HepG2 (cell line): Measurements from ENCODE around the gene ORMDL3. TPM values are rescaled to one million over a fixed set of nuclear protein-coding genes. Genes with fewer than 3 reads are reported as not detected.
A peak's percentile ranks its signal among the peaks of the same experiment; 100 is the strongest.

Source experiments
- CHD4 ChIP-seq: fragments of 200-600 bp; sonication (generic); IDR thresholded peaks from 2 replicates; pipeline ENCODE4 v1.7.0; 2017; ENCODE audit warnings: mild to moderate bottlenecking, low read length, borderline replicate concordance
- DBP ChIP-seq: sonication (generic); formaldehyde crosslinking; IDR thresholded peaks from 2 replicates; pipeline ENCODE4 v1.4.0; 2020; ENCODE audit warnings: missing genetic modification reagents; ENCODE audit errors: not compliant biosample characterization
- GABPB1 ChIP-seq: IDR thresholded peaks from 2 replicates; pipeline ENCODE4 v1.6.1; 2016; ENCODE audit warnings: mild to moderate bottlenecking, missing genetic modification reagents, moderate library complexity, missing compliant biosample characterization
- RFXANK ChIP-seq: IDR thresholded peaks from 2 replicates; pipeline ENCODE4 v1.6.1; 2016
- SNAPC5 ChIP-seq: sonication (generic); formaldehyde crosslinking; IDR thresholded peaks from 2 replicates; pipeline ENCODE4 v1.8.1; 2023; ENCODE audit warnings: mild to moderate bottlenecking, missing genetic modification reagents, borderline replicate concordance
- ZBTB33 ChIP-seq: sonication (generic); formaldehyde crosslinking; IDR thresholded peaks from 2 replicates; pipeline ENCODE4 v1.4.0; 2020; ENCODE audit warnings: missing genetic modification reagents
- ZNF224 ChIP-seq: sonication (generic); formaldehyde crosslinking; IDR thresholded peaks from 2 replicates; pipeline ENCODE4 v1.5.0; 2020; ENCODE audit warnings: mild to moderate bottlenecking, missing genetic modification reagents
- ZNF30 ChIP-seq: sonication (generic); formaldehyde crosslinking; IDR thresholded peaks from 2 replicates; pipeline ENCODE4 v1.5.0; 2020; ENCODE audit warnings: mild to moderate bottlenecking, missing genetic modification reagents
- ZNF577 ChIP-seq: sonication (generic); formaldehyde crosslinking; IDR thresholded peaks from 2 replicates; pipeline ENCODE4 v1.4.0; 2020; ENCODE audit warnings: mild to moderate bottlenecking, low read depth, missing genetic modification reagents, borderline replicate concordance
- ZNF83 ChIP-seq: sonication (generic); formaldehyde crosslinking; IDR thresholded peaks from 2 replicates; pipeline ENCODE4 v1.4.0; 2020; ENCODE audit warnings: missing genetic modification reagents, mild to moderate bottlenecking, borderline replicate concordance
- polyA plus RNA-seq, 8 experiments: library from polyadenylated mRNA; depleted of rRNA in 3 of 8; stranded (reverse) in 7 of 8; unstranded in 1 of 8; fragments of >200 nt; fragmentation: Illumina TruSeq in 4 of 8; extraction: Trizol in 4 of 8; gene quantifications; 2 replicates each; pipeline versions ENCODE4 v1.2.1 to v1.2.3, GENCODE V29; 2011 to 2016; ENCODE audit warnings: low read depth in 4 of 8, missing spikeins in 1 of 8, mixed read lengths in 1 of 8; ENCODE audit not compliant: insufficient read depth in 1 of 8
- total RNA-seq, 5 experiments: library from RNA; depleted of rRNA; stranded (reverse); fragments of >200 nt; fragmentation: Illumina TruSeq; extraction: Trizol; gene quantifications; 2 replicates each; pipeline ENCODE4 v1.2.3, GENCODE V29; 2016; ENCODE audit warnings: low read depth in 1 of 5
- TF ChIP-seq, protein P1 (sequence below): sonication (generic); formaldehyde crosslinking; conservative IDR thresholded peaks from 2 replicates; pipeline ENCODE4 v1.4.0; 2020; ENCODE audit warnings: missing genetic modification reagents
- TF ChIP-seq, protein P2 (sequence below): sonication (generic); formaldehyde crosslinking; IDR thresholded peaks from 2 replicates; pipeline ENCODE4 v1.4.0; 2020; ENCODE audit warnings: missing genetic modification reagents, borderline replicate concordance
- TF ChIP-seq, protein P3 (sequence below): sonication (generic); formaldehyde crosslinking; IDR thresholded peaks from 2 replicates; pipeline ENCODE4 v1.4.0; 2020; ENCODE audit warnings: missing genetic modification reagents

The ORMDL3 gene
- total and polyA plus RNA-seq, 2 of the 13 experiments (the other 11 are each of a cell fraction or from before 2014, with no cell fraction given): 181 to 384 TPM

DNA sequence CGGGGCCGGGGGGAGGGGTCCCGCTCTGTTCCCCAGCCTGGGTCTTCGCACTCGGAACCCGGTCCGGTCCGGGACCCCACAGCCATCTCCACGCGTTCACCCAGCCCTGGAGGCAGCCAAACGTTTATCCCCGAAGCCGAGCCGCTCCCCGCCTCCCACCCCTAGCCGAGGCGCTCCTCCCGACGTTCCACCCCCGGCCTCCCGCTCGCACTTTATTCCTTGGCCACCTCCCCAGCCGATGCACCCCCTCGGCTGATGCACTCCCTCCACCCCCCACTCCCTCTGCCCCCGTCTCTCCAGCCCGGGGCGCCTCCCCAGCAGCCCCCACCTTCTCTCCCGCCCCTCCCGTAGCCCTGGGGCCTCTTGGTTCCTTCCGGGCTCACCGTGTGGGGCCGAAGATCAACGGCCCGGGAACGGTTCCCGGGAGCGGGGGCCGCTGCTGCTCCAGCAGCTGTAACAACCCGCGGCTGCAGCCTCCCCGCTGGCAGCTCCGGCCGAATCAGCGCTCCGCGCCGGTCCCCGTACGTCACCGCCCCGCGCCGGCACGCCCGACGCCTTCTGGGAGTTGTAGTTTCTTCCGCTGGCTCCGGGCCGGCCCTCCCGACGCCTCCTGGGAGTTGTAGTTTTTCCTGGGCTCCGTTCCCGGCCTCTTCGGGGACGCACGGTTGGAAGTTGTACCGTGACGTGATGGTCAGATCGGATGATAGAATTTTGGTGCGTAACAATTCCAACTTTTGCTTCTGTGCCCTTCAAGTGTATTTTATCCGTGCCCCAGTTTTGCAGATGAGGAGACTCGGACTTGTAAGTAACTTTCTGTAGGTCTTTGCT is at the start of gene ORMDL3, which contains the start of gene LRRC3C (continued):
- TF ChIP-seq, protein P1, sequence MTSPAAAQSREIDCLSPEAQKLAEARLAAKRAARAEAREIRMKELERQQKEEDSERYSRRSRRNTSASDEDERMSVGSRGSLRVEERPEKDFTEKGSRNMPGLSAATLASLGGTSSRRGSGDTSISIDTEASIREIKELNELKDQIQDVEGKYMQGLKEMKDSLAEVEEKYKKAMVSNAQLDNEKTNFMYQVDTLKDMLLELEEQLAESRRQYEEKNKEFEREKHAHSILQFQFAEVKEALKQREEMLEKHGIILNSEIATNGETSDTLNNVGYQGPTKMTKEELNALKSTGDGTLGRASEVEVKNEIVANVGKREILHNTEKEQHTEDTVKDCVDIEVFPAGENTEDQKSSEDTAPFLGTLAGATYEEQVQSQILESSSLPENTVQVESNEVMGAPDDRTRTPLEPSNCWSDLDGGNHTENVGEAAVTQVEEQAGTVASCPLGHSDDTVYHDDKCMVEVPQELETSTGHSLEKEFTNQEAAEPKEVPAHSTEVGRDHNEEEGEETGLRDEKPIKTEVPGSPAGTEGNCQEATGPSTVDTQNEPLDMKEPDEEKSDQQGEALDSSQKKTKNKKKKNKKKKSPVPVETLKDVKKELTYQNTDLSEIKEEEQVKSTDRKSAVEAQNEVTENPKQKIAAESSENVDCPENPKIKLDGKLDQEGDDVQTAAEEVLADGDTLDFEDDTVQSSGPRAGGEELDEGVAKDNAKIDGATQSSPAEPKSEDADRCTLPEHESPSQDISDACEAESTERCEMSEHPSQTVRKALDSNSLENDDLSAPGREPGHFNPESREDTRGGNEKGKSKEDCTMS (CRISPR knock-in tag): no peak
- TF ChIP-seq, protein P2, sequence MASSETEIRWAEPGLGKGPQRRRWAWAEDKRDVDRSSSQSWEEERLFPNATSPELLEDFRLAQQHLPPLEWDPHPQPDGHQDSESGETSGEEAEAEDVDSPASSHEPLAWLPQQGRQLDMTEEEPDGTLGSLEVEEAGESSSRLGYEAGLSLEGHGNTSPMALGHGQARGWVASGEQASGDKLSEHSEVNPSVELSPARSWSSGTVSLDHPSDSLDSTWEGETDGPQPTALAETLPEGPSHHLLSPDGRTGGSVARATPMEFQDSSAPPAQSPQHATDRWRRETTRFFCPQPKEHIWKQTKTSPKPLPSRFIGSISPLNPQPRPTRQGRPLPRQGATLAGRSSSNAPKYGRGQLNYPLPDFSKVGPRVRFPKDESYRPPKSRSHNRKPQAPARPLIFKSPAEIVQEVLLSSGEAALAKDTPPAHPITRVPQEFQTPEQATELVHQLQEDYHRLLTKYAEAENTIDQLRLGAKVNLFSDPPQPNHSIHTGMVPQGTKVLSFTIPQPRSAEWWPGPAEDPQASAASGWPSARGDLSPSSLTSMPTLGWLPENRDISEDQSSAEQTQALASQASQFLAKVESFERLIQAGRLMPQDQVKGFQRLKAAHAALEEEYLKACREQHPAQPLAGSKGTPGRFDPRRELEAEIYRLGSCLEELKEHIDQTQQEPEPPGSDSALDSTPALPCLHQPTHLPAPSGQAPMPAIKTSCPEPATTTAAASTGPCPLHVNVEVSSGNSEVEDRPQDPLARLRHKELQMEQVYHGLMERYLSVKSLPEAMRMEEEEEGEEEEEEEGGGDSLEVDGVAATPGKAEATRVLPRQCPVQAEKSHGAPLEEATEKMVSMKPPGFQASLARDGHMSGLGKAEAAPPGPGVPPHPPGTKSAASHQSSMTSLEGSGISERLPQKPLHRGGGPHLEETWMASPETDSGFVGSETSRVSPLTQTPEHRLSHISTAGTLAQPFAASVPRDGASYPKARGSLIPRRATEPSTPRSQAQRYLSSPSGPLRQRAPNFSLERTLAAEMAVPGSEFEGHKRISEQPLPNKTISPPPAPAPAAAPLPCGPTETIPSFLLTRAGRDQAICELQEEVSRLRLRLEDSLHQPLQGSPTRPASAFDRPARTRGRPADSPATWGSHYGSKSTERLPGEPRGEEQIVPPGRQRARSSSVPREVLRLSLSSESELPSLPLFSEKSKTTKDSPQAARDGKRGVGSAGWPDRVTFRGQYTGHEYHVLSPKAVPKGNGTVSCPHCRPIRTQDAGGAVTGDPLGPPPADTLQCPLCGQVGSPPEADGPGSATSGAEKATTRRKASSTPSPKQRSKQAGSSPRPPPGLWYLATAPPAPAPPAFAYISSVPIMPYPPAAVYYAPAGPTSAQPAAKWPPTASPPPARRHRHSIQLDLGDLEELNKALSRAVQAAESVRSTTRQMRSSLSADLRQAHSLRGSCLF: no peak
- TF ChIP-seq DBP (CRISPR knock-in tag) (no peak), RFXANK (CRISPR knock-in tag) (0 out of 2 replicates have a peak, but pooled peaks have one; percentile 16), GABPB1 (CRISPR knock-in tag) (peak; percentile 96), ZNF577 (no peak), ZBTB33 (peak; percentile 83), ZNF30 (CRISPR knock-in tag) (no peak), ZNF83 (CRISPR knock-in tag) (no peak), SNAPC5 (CRISPR knock-in tag) (no peak), CHD4 (no peak; the same call in 1 of the 2 replicates), ZNF224 (CRISPR knock-in tag) (peak; percentile 32; the same call in 1 of the 2 replicates)
- TF ChIP-seq, protein P3, sequence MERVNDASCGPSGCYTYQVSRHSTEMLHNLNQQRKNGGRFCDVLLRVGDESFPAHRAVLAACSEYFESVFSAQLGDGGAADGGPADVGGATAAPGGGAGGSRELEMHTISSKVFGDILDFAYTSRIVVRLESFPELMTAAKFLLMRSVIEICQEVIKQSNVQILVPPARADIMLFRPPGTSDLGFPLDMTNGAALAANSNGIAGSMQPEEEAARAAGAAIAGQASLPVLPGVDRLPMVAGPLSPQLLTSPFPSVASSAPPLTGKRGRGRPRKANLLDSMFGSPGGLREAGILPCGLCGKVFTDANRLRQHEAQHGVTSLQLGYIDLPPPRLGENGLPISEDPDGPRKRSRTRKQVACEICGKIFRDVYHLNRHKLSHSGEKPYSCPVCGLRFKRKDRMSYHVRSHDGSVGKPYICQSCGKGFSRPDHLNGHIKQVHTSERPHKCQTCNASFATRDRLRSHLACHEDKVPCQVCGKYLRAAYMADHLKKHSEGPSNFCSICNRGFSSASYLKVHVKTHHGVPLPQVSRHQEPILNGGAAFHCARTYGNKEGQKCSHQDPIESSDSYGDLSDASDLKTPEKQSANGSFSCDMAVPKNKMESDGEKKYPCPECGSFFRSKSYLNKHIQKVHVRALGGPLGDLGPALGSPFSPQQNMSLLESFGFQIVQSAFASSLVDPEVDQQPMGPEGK (CRISPR knock-in tag): peak; percentile 75
